Breast epithelium (tissue), 4 donors: Measurements from ENCODE around the gene LIPK. TPM values are rescaled to one million over a fixed set of nuclear protein-coding genes. Genes with fewer than 3 reads are reported as not detected.

Source experiments
- DNase-seq, 2 donors: peaks; one replicate each; pipeline ENCODE4 v3.0.0-alpha.2; 2019; ENCODE audit warnings: low spot score in 2 of 2
- H3K27ac ChIP-seq, 2 donors: fragments of 200-600 bp; sonication (generic) in 1 of 2; one replicate each; pipeline ENCODE4 v1.5.1; 2016 to 2019; ENCODE audit warnings: mild to moderate bottlenecking in 1 of 2
- H3K27me3 ChIP-seq, 2 donors: fragments of 200-600 bp; sonication (generic) in 1 of 2; one replicate each; pipeline versions ENCODE4 v1.5.1 to v1.6.0; 2017 to 2019; ENCODE audit warnings: control low read depth in 1 of 2, mild to moderate bottlenecking in 1 of 2
- H3K36me3 ChIP-seq: fragments of 200-600 bp; one replicate; pipeline ENCODE4 v1.5.1; 2019
- H3K4me1 ChIP-seq, 2 donors: fragments of 200-600 bp; sonication (generic); one replicate each; pipeline ENCODE4 v1.5.1; 2016 to 2019; ENCODE audit warnings: control low read depth in 1 of 2
- H3K4me3 ChIP-seq, 3 donors: fragments of 200-600 bp; sonication (generic); 1 replicate in 2 of 3; 2 replicates in 1 of 3; pipeline ENCODE4 v1.5.1; 2016 to 2019; ENCODE audit warnings: mild to moderate bottlenecking in 3 of 3, moderate library complexity in 2 of 3
- H3K9me3 ChIP-seq, 2 donors: fragments of 200-600 bp; sonication (generic) in 1 of 2; one replicate each; pipeline ENCODE4 v1.5.1; 2016 to 2019; ENCODE audit warnings: control low read depth in 1 of 2
- CTCF ChIP-seq, 3 donors: fragments of 450-650 bp; IDR thresholded peaks; one replicate each; pipeline ENCODE4 v1.5.1; 2016 to 2017; ENCODE audit warnings: antibody characterized with exemption in 3 of 3, mild to moderate bottlenecking in 3 of 3, moderate library complexity in 3 of 3
- POLR2A ChIP-seq: fragments of 450-650 bp; IDR thresholded peaks from one replicate; pipeline ENCODE4 v1.6.1; 2016; ENCODE audit warnings: antibody characterized with exemption, mild to moderate bottlenecking, moderate library complexity
- POLR2AphosphoS5 ChIP-seq, 3 donors: sonication (generic); formaldehyde crosslinking; IDR thresholded peaks; one replicate each; pipeline ENCODE4 v1.6.1; 2017; ENCODE audit warnings: antibody characterized with exemption in 3 of 3
- intact Hi-C: fragments of 100-400 bp; cut with DNase I; formaldehyde crosslinking; loops from one replicate; pipeline ENCODE4 v1.15.1; 2023; ENCODE audit warnings: low total_unique reads
- total RNA-seq, 3 donors: library from RNA; depleted of rRNA; stranded (reverse); fragments of >200 nt; gene quantifications; one replicate each; pipeline ENCODE4 v1.1.0, GENCODE V29; 2016

Gene LIPK
- total RNA-seq, 3 donors from 2014 or later, result 0.66 to 3.2 TPM; not detected in 1

GRCh38 chr10:88721392-88721791 lies 15.3 kb downstream of the LIPK start:
- H3K9me3 ChIP-seq, result no peaks in the 10 kb centered on the region
- no peak overlapping the region for H3K4me3 ChIP-seq
- intact Hi-C loops, result no loop called here
- no peaks in the 10 kb centered on the region for H3K36me3 ChIP-seq
- no peak overlapping the region for H3K27ac ChIP-seq
- TF ChIP-seq POLR2AphosphoS5 (IDR thresholded peaks at IDR 0.05), result no peak
- no peak for TF ChIP-seq CTCF (IDR thresholded peaks at IDR 0.05)
- no peak for TF ChIP-seq POLR2A
- H3K4me1 ChIP-seq, result no peaks in the 10 kb centered on the region
- H3K27me3 ChIP-seq, result no peaks in the 10 kb centered on the region
- DNase-seq, result no peak

- no peaks in the 10 kb centered on the region for H3K4me1 ChIP-seq
- DNase-seq, result no peak
- H3K27me3 ChIP-seq, result no peaks in the 10 kb centered on the region
- H3K4me3 ChIP-seq, result no peak overlapping the region
- no peaks in the 10 kb centered on the region for H3K9me3 ChIP-seq
- H3K27ac ChIP-seq, result no peak overlapping the region
- no peaks in the 10 kb centered on the region for H3K36me3 ChIP-seq
- intact Hi-C loops, result no loop called here
- TF ChIP-seq CTCF (IDR thresholded peaks at IDR 0.05), result no peak
- TF ChIP-seq POLR2AphosphoS5 (IDR thresholded peaks at IDR 0.05), result no peak
- no peak for TF ChIP-seq POLR2A
Measured at GRCh38 chr10:88725798-88726197, 19.7 kb downstream of the LIPK start.

GRCh38 chr10:88728107-88728763 lies 22.2 kb downstream of the LIPK start:
- no peaks in the 10 kb centered on the region for H3K9me3 ChIP-seq
- no peak for DNase-seq
- no peak overlapping the region for H3K4me3 ChIP-seq
- H3K27me3 ChIP-seq, result no peaks in the 10 kb centered on the region
- TF ChIP-seq POLR2A, result no peak
- no peak for TF ChIP-seq CTCF (IDR thresholded peaks at IDR 0.05)
- TF ChIP-seq POLR2AphosphoS5 (IDR thresholded peaks at IDR 0.05), result no peak
- intact Hi-C loops, result no loop called here
- H3K36me3 ChIP-seq, result no peaks in the 10 kb centered on the region
- no peaks in the 10 kb centered on the region for H3K4me1 ChIP-seq
- H3K27ac ChIP-seq, result no peak overlapping the region

- Histone ChIP-seq H3K36me3 (no peaks in the 10 kb centered on the region), H3K4me1 (no peaks in the 10 kb centered on the region), H3K27ac (peak overlapping the region in 1 of 2 donors; percentile 13), H3K27me3 (no peaks in the 10 kb centered on the region), H3K9me3 (no peaks in the 10 kb centered on the region), H3K4me3 (no peak overlapping the region)
- no peak for DNase-seq
- TF ChIP-seq POLR2A (no peak), POLR2AphosphoS5 (IDR thresholded peaks at IDR 0.05) (no peak), CTCF (IDR thresholded peaks at IDR 0.05) (no peak)
- intact Hi-C loops, result no loop called here
Measured at GRCh38 chr10:88730864-88731263, 24.8 kb downstream of the LIPK start.

- Histone ChIP-seq H3K4me3 (no peak overlapping the region), H3K27ac (peak overlapping the region in 1 of 2 donors; percentile 13), H3K27me3 (no peaks in the 10 kb centered on the region), H3K9me3 (no peaks in the 10 kb centered on the region), H3K4me1 (no peaks in the 10 kb centered on the region), H3K36me3 (no peaks in the 10 kb centered on the region)
- no peak for DNase-seq
- intact Hi-C loops, result no loop called here
- TF ChIP-seq CTCF (IDR thresholded peaks at IDR 0.05), result no peak
- no peak for TF ChIP-seq POLR2AphosphoS5 (IDR thresholded peaks at IDR 0.05)
- no peak for TF ChIP-seq POLR2A
Measured at GRCh38 chr10:88731296-88731695, 25.2 kb downstream of the LIPK start.
